CD1c-positive myeloid dendritic cell (primary cell): ENCODE results near the gene ALDH1A1.

Experiments used
- DNase-seq: peaks from one replicate; pipeline ENCODE4 v3.0.0-alpha.2; 2016; ENCODE audit errors: extremely low spot score

The ALDH1A1 gene

DNA sequence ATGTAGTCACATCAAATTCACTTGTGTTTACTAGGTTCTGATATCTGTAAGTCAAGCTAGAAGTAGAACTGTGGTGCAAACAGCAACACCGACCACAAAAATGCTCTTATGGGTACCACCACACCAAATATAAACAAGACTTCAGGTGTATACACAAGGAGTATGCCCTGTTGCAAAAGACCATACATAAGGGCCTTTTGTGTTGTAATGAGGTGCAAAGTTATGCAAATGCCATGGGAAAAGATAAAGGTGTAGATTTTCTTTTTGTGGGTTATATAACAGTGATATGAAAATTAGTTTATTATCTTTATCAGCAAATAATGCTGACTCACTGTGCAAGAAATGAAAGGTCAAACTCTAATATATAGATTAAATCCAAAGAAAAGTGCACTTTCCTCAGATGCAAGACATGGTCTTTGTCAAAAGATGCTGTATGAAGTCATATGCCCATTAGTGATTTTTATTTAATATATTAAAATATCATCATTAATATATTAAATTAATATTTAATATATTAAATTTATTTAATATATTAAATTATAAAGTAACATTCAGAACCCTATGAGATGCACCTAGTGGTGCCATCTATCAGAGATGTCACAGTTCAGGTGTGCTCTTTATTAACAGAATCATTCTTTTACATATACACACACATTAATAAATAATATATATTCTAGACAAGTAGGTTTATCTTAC lies 26.7 kb upstream of the ALDH1A1 start:
- DNase-seq, result no peak

DNA sequence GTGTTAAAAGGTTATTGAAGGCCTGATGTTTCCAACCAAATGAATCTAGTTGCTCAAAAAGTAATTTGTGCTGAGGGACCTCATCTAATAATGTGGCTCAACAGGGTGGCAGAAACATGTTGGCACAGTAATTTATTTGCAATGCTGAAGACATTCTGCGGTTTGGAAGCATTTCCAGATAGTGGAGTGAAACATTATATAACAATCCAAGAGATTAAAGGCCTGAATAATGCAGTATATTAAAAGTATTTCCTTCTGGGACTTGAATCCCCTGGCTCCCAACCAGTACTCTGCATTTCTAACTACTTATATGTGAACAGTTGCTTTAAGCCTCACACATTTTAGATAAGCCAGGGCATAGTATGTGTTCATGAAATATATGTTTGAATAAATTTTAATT lies 25.9 kb upstream of the ALDH1A1 start:
- DNase-seq, result no peak

DNA sequence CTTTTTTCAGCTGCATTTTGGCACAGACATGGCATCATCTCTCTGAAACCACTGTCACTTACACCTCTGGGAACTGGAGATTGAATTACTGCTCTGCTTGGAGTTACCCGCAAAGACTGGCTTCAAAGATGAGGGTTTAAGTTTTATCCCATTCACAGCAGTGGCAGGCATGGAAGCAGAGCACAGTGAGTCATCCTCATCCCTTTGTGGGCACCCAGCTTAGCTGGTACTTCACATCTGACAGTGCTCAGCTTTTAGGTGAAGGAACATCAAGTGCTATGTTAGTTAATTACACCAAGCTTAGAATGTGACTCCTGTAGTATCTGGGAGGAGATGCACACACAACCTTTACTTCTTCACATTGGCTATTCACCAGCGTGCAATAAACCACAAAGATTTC lies 24.8 kb upstream of the ALDH1A1 start:
- no peak for DNase-seq

DNA sequence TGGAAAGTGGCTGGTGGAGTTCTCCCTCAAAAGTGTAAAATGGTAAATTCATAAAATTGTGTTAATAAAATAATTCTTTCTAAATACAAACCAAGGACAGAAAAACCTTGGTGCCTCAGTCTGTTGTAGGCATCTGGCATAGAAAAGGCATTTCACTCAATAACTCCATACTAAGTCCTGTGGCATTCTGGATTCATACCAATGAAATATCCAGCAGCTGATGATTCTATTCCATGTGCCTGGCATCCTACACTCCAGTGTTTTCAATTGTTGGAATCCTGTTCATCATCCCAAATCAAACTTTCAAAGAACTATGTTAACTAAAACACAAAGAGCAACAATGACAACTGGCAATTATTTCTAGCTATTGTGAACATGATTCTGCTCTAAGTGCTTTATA lies 21.6 kb upstream of the ALDH1A1 start:
- DNase-seq, result no peak

DNA sequence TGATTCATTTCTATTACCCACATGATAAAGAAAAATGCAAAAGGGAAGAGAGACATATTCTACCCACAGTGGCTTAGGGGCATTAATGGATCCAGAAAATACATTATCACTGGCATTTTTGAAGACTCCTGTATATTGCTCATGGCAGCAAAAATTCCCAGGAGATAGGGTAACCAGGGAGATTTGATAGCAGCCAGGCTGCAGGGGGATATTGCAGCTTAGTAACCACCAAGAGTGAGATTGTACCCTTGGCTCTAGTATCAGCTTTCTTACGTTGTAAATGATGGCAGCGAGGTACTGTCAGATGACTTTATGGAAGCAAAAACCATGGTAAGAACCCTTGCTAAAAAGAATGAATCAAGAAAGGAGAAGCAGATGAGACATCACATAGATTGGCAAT lies 19.8 kb upstream of the ALDH1A1 start:
- DNase-seq, result no peak

DNA sequence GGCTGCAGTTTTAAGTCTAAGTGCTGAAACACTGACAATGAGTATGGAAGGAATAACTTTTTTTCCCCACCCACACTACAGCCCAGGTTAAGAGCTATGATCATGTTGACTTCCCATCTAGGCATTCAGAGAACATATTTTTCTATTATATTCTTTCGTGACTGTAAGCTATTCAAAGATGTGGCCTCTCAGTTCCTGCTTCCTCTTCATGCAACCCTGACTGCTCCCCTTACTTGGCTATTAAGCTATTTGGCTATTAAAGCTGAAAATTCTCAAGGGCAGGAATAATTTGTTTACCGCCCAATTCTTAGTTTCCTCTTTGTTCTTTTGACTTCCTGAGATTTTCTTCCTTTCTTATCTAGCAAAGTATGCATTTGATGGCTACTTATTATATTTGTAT lies 18.6 kb upstream of the ALDH1A1 start:
- DNase-seq, result no peak

DNA sequence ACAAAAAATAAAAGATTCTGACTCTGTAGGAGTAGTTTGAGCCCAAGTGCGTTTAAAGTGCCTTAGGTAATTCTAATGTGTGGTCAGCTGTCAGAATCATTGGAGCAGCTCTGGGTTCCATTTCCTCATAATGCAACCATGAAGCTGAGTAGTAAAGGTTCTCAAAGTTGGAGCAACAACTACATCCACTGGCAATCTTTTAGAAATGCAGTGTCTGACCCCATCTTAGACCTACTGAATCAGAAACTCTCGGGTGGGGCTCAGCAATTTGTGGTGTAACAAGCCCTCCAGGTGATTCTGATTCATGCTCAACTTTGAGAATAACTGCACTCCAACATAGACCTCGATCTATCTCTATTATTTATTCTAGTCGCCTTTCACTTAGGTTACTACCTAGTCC lies 7.6 kb upstream of the ALDH1A1 start:
- DNase-seq, result peak; percentile 20

DNA sequence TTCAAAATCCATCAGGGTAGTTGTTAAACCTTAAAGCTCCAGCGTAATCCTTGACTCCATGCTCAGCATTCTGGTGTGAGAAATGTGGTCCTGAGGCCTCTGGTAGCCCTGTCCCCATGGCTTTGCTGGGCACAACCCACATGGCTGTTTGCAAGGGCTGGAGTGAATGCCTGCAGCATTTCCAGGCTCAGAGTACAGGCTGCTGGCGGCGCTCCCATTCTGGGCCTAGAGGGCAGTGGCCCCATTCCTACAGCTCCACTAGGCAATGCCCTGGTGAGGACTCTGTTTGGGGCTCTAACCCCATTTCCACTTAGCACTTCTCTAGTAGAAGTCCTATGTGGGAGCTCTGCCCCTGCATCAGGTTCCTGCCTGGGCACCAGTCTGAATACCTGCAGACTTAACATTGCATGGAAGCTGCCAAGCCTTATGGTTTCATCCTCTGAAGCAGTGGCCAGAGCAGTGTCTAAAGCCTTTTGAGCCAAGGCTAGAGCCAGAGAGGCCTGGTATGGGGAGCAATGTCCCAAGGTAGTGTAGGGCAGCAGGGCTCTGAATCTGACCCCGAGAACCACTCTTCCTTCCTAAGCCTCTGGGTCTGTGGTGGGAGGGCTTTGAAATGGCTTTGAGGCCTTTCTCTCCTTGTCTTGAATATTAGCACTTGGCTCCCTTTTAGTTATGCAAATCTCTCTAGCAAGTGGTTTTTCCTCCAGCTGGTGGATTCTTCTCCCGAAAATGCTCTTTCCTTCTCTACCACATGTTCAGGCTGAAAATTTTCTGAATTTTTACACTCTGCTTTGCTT lies 5.8 kb upstream of the ALDH1A1 start:
- no peak for DNase-seq

DNA sequence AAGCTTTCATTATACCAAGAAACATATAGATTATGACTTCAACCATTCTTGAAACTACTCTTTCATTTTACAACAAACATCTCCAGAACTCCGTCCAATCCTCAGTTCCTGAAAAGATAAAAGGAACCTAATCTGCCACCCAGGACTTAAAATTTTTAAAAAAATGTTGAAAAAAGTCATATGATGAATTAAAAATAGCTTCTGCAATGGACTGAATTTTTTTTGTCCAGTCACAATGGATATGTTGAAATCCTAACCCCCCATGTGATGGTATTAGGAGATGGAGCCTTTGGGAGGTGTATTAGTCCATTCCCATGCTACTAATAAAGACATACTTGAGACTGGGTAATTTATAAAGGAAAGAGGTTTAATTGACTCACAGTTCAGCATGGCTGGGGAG lies 2.7 kb upstream of the ALDH1A1 start:
- peak; percentile 44 for DNase-seq

DNA sequence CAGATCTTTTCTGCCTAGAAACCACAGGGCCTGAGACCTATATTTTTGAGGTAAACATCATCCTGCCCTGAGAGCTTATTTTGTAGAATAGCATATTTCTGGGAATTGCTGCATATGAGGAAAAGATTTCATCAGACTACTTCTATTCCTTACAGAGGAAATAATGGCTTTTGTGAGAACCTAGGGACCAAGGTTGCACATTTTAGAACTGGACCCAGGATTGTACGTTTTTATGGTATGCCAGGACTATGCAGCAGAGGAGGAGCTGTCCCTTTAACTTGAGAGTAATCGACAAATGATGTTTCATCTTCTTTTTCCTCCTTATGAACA lies 2.2 kb upstream of the ALDH1A1 start:
- no peak for DNase-seq

DNA sequence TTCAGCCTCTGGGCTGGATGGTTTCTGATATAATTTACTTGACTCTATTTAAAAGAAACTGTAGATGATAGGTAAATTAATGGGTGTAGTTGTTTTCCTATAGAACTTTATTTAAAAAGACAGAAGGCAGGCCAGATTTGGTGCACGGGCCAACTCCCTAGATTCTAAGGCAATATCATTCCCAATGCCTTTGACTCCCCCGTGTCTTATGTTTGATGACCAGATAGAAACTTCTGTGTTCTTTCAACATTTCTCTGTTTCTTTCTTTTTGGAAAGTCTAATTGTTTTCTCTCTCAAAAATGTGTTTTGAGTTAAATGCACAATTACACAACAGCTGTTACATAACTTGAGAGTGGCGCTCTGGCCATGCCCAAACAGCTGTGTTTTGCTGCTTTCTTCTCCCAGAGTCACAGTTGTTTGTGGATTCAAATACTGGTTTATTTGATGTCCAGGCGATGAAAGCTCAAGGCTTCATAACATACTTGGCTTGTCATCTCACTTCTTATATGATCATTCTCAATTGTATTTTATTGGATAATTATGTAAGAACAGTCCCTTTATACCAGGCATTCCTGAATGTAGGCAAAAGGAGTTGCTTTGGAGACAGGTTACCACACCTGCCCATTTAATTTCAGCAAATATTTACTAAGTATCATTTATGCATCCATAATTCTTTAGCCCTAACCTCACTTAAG lies 1.7 kb upstream of the ALDH1A1 start:
- peak; percentile 11 for DNase-seq

DNA sequence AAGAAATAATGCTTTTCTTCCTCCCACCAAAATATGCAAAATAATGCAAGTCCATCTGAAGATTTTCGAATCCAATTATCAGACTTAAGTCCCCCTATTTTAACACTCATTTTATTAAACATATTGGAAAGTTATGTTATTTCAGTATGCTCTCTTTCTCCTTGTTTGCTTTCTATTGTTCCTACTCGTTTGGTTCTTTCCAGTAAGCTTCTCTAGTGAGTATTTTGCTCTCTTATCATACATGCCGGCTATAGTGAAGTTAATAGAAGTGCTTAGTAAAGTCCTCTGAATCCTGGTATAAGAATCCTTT lies 517 bp downstream of the ALDH1A1 start:
- DNase-seq, result no peak

DNA sequence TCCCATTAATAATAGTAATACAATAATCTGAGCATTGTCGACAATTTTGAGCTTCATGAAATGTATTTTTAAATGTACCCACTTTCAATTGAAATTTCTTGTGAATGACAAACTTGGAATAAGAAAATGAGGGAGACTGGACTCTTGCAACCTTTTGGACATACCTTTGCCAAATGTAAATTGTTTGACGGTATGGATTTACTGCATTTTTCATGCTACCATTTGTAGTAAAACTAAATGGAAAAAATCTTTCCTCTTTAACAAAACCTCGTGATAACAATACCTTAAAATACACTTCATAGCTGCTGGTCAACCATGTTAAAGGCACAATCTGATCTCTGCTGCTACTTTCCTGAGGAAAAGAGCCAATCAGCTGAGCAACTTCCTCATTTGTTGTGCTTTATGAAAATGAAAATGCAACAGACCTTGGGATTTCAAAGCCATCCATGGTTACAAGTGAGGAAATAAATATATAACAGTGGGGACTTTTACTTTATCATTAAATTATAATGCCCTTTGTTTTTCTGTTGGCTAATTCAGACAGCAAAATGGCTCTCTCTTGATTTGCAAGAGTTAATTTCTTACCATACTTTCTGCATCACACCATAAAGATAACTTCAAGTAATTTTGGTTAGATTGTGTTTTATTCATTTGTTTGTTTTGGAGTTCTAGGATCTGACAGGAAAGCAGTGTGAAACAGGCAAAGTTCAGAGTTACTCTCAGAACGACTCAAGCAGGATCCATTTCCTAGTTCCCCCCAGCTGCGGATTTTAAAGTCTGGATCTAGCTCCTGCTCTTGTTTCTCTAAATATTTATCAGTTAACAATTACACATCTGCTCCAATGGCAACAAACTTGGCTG lies 1.1 kb downstream of the ALDH1A1 start:
- DNase-seq, result peak; percentile 69

DNA sequence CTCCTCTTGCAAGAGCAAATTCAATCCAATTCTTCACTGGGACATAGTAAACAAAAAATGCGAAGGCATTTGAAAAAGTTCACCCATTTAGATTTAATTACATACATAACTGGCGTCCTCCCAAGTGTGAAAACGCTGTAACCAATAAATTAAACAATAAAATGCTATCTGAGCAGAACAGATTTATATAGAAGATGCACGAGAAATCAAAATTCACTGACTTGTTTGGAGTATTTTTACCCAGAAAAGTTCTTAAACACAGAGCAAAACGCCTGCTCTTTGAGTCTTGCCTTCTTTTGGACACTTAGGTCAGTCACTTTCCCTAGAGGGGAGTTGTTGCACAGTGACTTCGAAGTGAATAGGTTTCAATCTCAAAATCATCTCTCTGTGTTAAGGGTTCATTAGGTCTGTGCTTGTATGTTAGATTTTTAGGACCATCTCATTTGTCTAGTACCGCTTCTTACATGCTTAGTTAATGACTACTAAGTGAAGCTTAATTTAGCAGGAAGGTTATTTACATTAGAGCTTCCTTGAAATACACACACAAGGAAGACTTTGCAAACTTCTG lies 1.9 kb downstream of the ALDH1A1 start:
- DNase-seq, result no peak

DNA sequence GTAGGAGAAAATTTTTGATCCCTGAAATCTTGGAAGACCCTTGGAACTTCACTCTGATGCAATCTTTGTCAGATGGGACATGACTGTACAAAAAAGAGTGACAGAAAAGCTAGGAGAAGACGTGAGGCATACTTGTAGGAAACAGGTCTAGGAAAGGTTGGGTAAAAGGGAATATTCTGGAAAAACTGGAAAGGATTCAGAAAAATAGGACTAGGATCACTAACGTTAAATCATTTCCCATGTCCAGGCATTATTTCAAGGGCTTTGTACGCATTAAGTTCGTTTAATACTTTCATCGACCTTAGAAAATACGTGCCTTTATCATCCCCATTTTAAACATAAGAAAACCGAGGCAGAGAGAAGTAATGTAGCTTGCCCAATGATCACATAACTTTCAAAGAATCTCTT lies 2.9 kb downstream of the ALDH1A1 start:
- no peak for DNase-seq

DNA sequence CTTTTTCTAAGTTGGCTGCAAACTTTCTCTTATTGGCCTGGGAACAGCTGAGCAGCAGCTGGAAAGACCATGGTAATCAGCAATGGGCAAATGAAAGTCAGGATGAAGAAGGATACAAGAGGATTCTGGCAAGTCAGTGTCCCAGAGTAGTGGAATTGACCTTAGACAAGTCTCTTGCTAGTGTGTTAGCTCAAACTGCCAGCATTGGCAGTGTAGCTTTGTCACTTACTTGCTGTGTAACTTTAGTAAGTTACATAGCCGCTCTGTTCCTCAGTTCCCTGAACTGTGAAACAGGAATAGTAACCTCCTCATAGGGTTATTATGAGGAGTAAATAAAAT lies 3.6 kb downstream of the ALDH1A1 start:
- no peak for DNase-seq

DNA sequence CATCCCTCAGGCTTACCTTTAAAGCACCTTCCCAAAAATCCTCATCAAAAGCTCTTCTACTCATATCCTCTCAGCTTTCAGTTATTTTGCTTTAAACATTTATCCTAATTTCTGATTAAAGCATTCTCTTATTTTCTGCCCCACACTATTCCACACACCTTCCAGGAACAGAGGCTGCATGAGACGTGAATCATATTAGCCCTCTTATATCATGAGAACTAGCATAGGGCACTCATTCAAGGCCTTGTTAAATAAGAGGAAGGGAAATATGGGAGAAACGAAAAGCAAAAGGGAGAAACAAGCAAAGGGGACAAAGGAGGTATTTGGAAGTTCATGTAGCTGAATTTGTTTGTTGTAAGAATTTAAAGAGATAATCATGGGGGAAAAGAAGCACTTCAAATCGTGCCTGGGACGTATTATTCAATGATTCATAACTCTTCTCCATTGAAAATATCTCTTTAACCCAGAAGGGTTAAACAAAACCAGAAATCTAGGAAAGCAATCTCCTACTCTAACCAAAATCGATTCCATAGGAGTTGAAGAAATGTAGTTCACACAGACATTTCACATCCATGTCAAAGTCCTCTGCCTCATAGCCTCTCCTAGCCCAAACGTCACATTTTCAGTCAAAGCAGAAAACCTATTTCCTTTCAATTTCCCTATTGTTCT lies 4.1 kb downstream of the ALDH1A1 start:
- DNase-seq, result no peak

DNA sequence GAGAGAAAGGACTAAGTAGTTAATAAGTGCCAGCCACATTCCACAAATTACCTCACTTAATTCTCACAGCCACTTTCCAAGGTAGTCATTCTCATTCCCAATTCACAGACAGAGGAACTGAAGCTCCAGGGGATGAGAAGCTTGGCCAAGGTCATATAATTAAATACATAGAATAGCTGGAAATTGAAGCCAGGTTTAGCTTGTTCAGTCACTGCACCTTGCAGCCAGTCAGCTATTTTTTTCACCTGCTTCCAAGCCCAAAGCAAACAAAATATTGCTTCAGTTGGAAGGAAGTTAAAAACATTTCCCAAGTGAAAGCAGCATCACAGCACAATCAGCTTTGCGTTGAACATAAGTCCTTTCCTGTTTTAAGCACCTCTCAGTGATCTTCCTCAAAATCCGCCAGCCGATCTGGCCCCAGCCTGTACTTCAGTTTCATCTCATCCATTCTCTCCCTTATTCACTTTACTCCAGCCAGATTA lies 4.8 kb downstream of the ALDH1A1 start:
- DNase-seq, result peak; percentile 18

DNA sequence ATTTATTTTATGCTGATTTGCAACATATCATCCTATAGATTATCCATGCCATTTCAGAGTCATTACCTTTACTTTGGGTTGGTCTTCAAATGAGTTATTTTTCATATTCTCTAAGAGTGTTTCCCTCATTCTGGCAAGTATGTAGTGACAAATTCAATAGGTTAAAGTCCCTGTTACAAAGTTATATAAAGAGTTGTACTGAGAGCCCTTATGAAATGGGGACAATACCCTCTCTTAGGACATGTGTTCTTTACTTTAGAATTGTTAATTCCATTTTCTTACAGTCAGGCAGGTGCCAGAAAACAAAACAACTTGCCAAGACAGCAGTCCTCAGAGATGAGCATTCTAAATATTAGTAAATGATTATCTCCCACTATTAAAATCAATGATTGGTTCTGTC lies 6.0 kb downstream of the ALDH1A1 start:
- DNase-seq, result no peak

DNA sequence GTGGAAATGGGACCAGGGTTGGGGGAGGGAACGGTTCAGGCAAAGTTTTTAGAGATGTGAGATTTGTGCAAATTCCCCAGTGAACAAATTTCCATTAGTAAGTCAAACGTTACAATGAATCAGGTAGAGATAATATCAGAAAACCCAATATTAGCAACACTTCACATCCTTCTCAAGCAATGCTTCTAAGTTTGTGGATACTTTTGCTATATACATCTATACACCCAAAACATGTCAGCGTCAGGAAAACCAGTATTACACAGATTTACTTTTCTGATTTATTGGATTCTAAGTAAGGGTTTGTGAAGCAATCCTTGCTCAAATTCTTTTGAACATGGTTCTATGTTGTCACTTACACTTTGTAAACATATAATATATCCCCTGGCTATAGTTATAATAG lies 6.5 kb downstream of the ALDH1A1 start:
- no peak for DNase-seq

DNA sequence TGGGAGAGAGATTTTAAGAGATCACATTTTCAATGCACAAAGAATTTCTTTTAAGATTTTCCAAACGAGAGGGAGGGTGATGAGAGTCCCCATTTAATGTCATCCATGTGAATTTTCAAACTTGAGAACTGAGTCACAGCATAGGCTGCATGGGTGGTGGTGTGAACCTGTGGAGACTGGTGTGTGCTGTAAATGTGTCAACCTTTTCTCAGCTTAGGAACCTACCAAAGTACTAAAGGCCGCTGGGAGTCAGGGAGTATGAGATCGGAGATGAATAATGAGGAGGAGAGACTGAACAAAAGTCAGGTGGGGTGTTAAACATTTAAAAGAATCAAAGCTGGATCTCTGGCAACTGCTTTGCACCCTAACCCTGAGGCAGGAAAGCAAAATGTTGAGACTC lies 7.5 kb downstream of the ALDH1A1 start:
- no peak for DNase-seq
